NCI-H524 treated with DMSO at 0.1 percent for 48 hours (cell line): ENCODE results near the gene TNS3.

ENCODE experiments used
- DNase-seq: peaks from one replicate; lab custom pipeline; 2025; lab: John Stamatoyannopoulos, UW

TNS3 gene

DNA sequence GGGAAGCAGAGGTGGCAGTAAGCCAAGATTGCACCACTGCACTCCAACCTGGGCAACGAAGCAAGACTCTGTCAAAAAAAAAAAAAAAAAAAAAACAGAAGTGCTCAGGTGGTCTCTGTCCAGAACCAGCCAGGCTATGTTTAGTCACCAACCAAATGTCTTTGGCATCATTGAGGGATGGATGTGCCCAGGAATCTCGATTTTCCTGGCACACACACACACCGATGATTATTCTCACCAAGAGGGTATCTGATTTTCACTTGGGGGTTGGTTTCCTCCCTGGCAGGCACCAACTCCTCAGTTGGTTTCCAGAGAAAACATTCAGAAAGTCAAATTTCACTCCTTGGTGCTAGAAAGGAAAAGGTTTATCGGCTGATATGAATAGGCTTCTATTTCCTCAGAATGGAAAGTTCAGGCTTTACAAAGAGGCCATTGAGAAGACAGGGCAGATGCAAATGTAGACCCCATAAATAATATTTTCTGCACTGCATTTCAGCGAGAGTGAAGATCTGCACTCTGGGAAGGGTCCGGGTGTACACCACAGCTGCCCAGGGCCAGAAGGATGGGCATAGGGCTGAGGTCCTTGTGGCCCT, 154.8 kb downstream of the TNS3 start:
- no peak for DNase-seq

DNA sequence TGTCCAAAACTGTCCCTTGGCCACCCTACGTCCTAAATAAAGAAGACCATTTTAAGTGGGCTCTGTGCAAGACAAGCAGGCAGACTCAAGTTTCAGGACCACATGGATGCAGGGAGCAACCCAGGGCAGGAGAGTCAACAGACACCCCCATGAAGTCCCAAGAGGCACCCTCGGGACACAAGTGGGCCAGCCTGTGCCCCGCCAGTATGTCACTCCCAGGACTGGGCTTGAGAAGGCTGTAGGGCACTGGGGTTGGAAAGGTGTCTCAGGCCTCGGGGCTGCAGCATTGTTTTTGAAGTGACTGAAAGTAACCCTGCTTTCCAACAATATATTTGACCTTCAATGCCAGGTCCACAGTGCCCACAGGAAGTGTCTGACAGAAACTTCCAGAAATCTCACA, 157.4 kb downstream of the TNS3 start:
- DNase-seq, result no peak

DNA sequence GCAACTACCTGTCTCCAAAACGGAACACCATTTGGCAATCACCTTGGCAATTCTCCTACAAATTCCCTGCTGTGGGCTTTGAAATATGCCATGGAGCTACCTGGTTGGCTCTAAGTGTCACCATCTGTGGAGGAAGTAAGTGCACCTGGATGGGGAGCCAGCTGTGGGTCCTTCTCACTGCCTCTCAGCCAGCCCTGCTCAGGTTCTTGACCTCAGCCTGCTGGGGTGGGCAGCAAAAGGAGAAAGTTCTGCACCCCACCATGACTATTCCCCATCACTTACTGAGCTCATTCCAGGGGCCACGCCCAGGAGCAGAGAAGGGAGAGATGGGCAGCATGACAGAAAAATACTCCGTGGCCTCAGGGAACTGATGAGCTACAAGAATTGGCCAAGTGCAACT, 158.7 kb downstream of the TNS3 start:
- no peak for DNase-seq

DNA sequence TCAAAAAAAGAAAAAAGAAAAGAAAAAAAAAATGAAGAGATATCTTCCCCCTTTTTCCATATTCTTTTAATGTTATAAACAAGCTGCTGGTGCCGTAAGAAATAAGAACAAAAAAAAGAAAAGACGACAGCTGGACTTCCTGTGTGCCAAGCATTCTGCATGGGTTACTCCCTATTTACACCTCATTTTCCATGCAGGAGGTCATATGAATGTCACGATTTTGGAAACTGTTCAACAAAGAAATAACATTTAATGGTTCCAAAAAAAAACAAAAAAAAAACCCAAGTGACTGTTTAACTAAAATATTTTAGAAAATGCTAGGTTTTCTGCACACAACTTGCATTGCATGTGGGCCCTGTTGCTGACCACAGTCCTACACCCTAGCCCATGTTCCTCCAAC, 159.3 kb downstream of the TNS3 start:
- no peak for DNase-seq

DNA sequence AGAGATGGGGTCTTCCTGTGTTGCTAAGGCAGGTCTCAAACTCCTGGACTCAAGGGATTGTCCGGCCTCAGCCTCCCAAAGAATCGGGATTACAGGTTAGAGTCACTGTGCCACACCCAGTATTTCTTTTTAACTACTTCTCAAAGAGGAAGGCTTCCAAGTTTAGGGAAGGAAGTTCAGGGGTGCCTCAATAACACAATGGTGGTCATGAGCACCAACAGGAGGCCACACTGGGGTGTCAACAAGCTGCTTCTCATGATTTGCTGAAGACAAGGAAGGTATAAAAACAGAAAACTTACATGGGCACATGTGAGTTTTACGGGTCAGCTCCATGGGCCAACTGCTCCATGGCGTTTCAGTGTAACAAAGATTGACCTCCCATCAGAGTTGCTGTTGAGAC, 160.5 kb downstream of the TNS3 start:
- no peak for DNase-seq

DNA sequence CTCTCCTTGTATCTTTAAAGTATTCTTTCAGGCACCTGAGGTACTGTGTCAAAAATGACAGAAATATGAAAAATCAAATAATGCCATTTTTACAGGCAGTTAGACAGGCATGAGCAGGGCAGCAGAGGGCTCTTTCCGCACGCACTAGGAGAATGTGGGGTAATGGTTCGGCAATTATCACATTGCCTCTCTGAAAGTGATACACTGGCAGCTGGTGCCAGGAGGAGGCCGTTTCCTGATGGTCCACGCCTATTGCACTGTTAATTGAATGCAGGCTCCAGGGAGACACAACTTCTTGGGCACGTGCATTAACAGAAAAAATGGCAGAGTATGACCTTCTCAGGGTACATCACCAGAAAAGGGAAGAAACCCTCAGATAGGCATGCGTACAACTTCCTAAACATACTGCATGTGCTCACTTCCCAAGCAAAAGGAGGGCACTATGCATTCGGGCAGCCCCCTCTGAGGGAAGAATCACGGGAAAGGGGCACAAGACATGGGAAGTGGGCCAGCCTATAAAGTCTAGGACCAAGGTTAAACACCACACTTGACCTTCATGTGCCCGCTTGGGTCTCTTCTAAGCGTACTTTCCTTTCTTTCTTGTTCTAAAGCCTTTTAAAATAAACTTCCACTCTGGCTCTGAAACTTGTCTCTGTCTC, 161.7 kb downstream of the TNS3 start:
- no peak for DNase-seq

DNA sequence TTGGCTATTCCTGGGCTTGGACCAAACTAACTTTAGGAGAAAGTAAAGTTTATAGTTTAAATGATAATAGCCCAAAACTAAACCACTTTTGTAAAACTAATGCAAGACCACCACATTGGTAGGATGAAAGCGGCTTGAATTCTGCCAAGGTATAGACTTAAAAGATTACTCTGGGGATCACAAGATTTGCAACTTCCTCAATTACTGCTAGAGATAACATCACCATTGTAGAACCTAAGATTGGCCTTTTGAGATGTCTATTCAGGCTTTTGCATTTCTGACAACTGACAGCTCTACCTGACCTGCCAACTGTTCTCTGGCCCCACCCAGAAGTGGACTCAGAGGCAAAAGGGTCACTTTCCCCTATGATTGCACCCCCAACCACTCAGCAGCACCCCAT, 162.4 kb downstream of the TNS3 start:
- DNase-seq, result no peak

DNA sequence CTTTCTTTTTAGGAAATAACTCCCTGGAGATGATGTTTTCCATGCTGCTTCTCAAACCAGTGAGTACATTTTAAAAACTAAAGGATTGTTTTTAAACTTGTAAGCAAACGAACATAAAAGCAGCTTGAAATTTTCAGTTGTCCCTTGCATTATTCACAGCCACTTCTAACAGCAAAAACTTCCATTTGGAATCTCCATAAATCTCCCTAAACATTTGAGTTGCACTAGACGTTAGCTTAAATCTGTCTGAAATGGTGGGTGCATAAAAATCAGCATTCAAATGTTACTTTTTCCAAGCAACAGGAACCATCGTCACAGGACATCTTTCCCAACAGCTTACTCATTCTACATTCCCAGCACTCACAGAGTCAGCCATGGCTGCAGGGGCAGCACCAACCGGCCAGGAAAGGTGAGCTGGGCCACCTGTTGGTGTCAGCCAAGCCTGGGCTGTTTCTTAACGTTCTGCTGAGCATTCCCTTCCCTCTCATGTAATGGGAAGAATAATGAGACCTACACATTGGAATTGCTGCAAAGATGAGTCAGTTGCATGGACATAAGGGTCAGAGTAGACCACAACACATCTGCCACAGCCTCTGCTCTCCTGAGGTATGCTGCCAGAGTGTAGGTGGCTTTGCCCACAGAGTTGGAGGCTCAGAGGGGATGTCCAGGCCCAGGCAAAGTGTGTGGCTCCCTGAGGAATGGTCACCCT, 163.2 kb downstream of the TNS3 start:
- DNase-seq, result no peak

DNA sequence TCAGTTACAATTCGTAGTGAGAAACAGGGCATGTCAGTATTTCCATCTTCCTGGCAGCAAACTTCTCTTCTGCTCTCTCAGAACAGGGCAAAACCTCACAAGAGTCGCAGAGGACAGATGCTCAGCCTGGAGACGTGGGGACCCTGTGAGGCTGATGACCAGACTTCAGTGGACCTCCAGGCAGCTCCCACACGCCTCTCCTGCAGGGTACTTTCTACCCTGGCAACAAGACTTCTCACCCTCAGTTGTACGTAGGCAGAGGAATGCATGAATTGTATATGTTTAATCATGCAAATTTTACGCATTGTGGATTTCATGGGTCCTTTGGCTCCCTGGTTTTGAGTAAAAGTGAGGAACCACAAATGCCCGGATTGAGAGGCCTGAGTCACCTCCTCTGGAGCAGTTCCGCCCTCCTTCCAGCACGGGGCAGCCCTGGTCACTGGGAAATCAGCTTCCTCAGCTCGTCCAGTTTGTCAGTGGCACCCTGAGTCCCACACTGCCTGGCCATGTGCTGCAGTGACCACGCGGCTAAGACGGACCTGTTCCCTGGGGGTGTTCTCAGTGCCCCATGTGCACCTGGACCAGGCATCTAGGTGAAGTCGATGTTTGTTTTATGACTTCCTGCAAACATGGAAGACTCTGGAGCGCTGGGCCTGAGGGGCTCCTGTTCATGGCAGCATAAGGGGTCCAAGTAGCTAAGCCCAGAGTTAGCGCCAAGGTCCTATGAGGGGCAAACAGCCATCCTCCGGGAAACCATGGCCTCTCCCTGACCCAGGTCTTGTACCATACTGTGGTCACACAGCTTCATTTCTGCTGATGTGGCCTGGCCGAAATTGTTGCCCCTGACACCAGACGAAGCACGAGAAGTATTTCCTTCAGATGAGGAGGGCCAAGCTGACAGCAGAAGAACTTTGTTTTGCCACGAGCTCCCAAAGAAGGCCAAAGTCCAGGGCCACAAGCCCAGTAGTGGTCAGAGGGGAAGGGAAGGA, 165.1 kb downstream of the TNS3 start:
- DNase-seq, result no peak

DNA sequence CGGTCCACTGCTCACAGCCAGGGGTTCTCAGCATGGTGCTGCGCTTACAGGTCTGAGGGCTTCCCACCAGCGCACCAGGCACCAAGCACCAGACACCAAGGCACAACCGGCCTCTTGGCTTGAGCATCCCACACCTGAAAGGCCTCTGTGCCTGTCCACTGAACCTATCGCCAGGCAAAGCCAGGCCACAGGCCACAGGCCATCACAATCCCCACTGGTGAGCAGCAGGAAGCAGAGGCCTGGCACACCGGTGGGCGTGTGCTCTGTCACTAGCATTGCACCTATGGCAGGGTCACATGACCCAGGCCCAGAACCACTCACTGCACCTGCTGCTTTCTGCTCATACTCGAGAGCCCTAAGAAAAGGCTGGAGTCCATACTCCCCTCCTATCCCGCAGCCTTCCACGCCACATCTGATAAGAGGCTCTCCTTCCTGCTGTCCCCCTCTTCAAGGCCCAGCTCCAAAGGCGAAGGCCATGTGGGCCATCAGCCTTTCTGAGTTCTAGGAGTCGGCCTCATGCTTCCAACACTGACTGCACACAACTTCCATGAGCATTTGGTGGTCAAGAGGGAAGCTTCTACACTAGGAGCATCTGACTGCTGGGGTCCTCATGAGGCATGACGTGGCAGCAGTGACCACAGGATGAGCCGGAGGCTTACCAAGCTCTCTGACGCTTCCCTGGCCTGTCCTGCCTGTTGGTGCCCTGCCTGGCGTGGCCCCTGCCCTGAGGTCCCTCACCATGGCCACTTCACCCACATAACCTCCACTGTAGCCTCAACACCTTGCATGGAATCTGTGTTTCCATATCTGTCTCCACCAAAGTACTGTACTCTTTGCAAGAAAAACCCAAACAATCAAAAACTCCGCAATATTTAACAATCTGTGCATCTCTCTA, 166.3 kb downstream of the TNS3 start:
- no peak for DNase-seq

DNA sequence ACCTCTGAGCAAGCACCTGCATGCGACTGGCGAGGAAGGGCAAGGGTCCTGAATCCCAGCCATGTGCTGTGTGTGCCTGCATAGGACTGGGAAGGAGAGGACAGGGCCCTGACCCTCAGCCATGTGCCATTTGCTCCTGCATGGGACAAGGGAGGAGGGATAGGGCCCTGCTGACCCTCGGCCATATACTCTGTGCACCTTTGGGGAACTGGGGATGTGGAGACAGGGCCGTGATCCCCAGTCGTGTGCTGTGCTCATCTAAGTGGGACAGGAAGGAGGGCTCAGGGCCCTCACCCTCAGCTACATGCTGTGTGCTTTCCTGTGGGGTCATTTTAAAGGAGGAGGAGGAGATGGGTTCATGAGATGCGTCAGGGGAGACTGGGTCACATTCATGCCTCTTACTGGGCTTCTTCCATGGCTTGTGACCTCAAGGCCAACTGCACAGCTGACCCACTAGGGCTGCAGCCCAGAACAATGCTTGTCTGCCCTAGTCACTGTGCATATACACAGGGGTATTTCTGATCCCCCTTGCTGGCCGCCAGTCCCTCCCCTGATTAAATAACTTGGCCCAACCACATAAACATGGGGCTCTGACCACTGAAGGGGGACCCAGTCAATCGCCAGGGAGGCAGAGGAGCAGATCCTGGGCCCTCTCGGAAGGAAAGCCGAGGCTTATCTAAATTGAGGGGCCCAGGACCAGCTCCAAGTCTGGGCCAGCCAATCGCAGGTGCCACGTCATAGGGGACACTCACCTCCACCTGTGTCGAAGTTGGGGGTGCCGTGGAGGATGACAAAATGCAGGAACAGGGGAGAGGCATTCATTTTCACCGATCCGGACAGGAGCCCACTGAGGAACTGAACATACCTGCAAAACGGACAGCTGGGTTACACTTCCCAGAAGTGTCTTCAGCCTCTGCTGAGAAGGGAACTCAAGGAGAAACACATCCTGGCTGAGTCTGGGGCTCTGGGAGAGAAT, 167.3 kb downstream of the TNS3 start:
- no peak for DNase-seq

DNA sequence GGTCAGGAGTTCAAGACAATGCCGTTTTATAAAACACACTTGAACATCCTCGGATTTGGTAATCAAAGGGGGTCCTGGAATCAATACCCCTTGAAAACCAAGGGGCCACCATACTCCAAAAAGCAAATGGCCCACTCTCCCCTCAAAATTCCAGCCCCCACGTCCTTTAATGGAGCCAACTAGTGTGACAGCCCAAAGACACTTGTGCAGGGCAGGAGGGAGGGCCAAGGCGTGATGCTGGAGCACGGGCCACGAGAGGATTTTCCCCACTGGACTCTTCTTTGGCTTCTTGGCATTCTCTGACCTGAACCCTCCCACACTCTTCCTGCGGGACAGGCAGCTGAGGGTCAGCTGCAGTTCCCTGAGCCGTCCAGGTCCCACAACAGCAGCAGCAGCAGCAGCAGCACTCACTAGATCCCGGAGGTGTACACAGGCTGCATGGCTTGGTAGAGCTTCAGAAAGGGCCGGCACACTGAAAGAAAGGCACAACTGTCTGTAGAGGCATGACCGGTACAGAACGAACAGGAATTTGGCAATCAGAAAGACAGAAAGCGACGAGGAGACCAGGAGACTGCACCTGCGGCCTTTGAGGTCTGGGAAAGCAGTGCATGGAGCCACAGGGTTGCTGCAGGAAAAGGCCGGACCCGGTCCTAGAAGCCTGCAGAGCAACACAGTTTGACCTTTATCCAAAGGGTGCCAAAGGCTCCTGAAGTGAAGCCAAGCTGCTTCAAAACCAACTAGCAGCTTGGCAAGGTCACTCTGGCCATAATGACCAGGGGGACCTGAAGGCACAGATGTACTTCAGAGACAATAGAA, 168.2 kb downstream of the TNS3 start:
- no peak for DNase-seq

DNA sequence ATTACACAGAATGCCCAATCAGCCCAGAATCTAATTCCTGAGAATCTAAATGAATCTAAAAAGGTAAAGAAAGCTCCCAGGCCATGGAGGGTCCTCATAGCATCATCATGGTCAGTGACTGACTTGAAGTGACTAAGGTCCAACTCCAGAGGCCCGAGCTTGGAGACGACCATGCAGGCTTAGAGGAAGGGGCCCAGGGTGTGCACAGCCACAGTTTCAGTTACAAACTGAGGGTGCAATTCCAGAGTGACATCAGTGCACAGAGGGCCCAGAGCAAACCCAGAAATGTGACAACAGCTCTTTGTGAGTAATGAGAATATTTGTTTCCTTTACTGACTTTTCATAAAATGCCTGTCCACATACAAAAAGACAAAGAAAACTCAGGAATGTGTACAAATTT, 170.0 kb downstream of the TNS3 start:
- no peak for DNase-seq

DNA sequence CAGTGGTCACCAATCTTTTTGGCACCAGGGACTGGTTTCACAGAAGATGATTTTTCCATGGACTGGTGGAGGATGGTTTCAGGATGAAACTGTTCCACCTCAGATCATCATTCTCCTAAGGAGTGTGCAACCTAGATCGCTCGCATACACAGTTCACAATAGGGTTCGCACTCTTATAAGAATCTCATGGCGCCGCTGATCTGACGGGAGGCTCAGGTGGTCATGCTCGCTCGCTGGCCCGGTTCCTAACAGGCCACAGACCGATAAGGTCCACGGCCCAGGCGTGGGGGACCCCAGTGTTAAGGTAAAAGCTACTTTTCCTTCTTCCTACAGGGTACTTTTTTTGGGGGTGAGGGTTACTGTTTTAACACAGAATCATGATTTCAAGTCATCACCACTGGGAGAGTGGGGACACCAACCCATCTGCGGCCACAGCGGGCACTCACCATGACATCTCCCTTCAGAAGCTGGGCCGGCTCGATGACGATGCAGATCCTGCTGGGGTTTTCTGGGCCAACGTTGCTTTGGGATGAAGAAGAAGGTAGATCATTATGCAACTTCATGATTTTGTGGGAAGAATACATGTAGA, 170.5 kb downstream of the TNS3 start:
- DNase-seq, result no peak

DNA sequence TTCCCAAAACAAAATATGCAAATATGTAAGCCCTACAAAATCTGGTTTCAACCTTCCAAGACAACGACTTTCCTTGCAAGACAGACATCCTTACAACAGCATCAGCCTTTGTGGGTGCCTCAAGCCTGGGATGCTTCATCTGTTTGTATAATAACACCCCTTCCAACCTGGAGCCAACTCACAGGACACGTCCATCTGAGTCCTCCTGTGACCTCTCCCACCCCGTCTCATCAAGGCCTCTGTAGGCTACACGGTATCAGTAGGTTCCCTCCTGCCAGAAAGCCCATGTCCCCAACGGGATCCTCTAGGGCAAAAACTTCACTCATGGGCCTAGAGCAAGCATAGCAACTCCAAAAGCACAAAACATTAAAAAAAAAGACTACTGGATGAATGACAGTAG, 173.2 kb downstream of the TNS3 start:
- DNase-seq, result no peak

DNA sequence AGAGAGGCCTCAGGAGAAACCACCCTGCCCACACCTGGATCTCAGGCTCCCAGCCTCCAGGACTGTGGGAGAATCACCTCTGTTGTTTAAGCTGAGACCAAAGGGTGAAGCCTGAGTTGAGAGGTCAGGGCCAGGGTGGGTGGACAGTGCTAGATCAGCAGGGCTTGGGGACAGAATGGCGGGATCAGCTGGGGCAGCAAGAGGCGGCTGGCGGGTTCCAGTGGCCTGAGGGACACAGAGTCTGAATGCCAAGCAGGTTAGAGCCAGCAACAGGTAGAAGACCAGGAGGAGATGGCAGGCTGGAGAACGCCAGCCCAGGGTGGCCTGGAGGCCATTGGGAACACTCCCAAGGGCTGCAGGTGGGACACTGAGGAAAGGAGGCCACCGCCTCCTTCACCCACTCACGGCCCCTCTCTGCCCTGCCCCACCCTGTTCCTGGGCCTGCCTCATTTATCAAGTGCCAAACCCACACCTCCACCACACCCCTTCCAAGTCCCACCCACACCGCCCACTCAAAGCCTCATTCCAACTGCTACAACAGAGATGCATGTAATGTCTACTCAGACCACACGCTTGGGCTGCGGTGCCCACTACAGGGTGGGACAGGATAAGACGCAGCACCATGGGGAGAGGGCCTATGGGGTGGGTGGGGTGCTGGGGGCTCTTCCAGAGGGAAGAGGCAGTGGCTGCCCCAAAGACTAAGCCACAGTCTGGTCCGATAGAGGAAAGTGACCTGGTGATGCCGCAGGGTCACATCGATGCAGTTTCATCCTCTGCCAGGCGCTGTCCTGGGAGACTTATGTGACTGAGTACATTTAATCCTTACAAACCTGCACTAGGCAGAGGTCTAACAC, 173.9 kb downstream of the TNS3 start:
- DNase-seq, result no peak

DNA sequence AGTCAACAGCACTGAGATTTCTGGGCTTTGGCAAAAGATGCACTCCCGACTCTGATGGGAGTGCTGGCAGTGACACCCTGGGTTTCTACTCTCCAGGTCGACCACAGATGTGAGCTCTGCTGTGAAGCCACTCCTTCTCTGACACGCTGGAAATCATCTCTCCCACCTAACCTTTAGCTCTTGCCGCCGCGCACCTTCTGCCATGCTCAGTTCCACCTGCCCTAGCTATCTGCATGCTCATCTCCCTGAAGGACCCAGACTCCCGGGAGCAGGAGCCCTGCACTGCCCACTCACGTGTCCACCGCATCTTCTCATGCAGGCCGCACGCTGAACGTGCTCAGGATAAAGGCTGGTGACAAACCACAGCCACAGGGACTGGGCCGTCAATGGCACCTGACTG, 174.8 kb downstream of the TNS3 start:
- DNase-seq, result no peak

DNA sequence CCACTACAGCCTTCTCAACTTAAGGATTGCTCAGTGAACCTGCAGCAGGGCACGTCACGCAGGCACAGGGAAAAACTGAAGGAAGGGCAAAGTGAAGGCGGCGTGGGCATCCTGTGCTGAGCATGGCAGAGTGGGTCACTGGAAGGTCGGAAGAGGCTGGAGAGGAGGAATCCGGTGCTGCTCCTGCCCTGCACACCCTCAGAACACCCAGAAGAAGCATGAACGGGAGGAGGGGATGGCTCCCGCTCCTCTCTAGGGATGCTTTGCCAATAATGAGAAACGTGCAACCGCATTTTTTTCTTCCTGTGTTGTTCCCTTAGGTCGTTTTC, 175.1 kb downstream of the TNS3 start:
- DNase-seq, result no peak
